IMR-90 (cell line): ENCODE data around the gene TPCN1. TPM values are rescaled to one million over a fixed set of nuclear protein-coding genes. Genes with fewer than 3 reads are reported as not detected.
A peak's percentile ranks its signal among the peaks of the same experiment; 100 is the strongest.

Experiments used
- ATAC-seq: fragments of 200-7000 bp; cut with Tn5 transposase; 2 replicates; pipeline ENCODE4 v1.9.1; 2020; ENCODE audit warnings: low read depth, mild to moderate bottlenecking, moderate library complexity
- BruUV-seq: library from RNA; stranded (reverse); fragments of 400-500 nt; replicated peaks from 2 replicates; lab custom pipeline; 2021; lab: Mats Ljungman, UMichigan
- CTCF ChIA-PET: fragments of 300-600 bp; formaldehyde crosslinking; extraction: SDS; loops from one replicate; lab custom pipeline; 2021; ENCODE audit warnings: antibody characterized with exemption; lab: Yijun Ruan, JAX
- POLR2A ChIA-PET: fragments of 300-600 bp; sonication (Branson Sonifier 250); formaldehyde crosslinking; loops from one replicate; lab custom pipeline; 2022; ENCODE audit warnings: antibody characterized with exemption; ENCODE audit not compliant: unreplicated experiment; lab: Charles Lee
- DNase-seq: peaks from one replicate; pipeline ENCODE4 v3.0.0; 2013
- H2AFZ ChIP-seq: replicated peaks from 2 replicates; pipeline ENCODE3; 2013; ENCODE audit warnings: low read length, mild to moderate bottlenecking; ENCODE audit not compliant: poor library complexity
- H2AK5ac ChIP-seq: 2 replicates; pipeline ENCODE4 v1.6.1; 2013; ENCODE audit warnings: low read depth, low read length, inconsistent platforms
- H2AK9ac ChIP-seq: replicated peaks from 2 replicates; pipeline ENCODE3; 2013; ENCODE audit warnings: mild to moderate bottlenecking, low read depth, low read length, moderate library complexity; ENCODE audit not compliant: poor library complexity
- H2BK120ac ChIP-seq: 2 replicates; pipeline ENCODE4 v1.6.1; 2013; ENCODE audit warnings: low read depth, low read length, inconsistent platforms
- H2BK15ac ChIP-seq: 3 replicates; pipeline ENCODE4 v1.6.1; 2013; ENCODE audit warnings: low read depth, low read length, inconsistent platforms
- H2BK20ac ChIP-seq: 2 replicates; pipeline ENCODE4 v1.6.1; 2013; ENCODE audit warnings: low read depth, mild to moderate bottlenecking, inconsistent platforms, low read length, moderate library complexity
- H2BK5ac ChIP-seq: 2 replicates; pipeline ENCODE4 v1.6.1; 2013; ENCODE audit warnings: mild to moderate bottlenecking, low read depth, low read length, inconsistent platforms; ENCODE audit not compliant: poor library complexity, severe bottlenecking
- H3K14ac ChIP-seq: replicated peaks from 2 replicates; pipeline ENCODE4 v1.6.1; 2013; ENCODE audit warnings: low read depth, low read length, inconsistent platforms
- H3K18ac ChIP-seq: 2 replicates; pipeline ENCODE4 v1.6.1; 2013; ENCODE audit warnings: low read depth, low read length, control low read depth
- H3K23ac ChIP-seq: 2 replicates; pipeline ENCODE4 v1.6.1; 2013; ENCODE audit warnings: low read depth, low read length, inconsistent platforms
- H3K27ac ChIP-seq: 2 replicates; pipeline ENCODE4 v1.5.1; 2013; ENCODE audit warnings: mild to moderate bottlenecking, control low read depth, low read length; ENCODE audit not compliant: insufficient read depth
- H3K27me3 ChIP-seq: 2 replicates; pipeline ENCODE4 v1.6.1; 2013; ENCODE audit warnings: low read length; ENCODE audit not compliant: control insufficient read depth, insufficient read depth
- H3K36me3 ChIP-seq: 2 replicates; pipeline ENCODE4 v1.6.1; 2013; ENCODE audit warnings: low read length, mixed read lengths; ENCODE audit not compliant: control insufficient read depth, insufficient read depth
- H3K4ac ChIP-seq: 2 replicates; pipeline ENCODE4 v1.6.1; 2013; ENCODE audit warnings: low read depth, low read length, inconsistent platforms
- H3K4me1 ChIP-seq: 2 replicates; pipeline ENCODE4 v1.6.1; 2013; ENCODE audit warnings: low read length, mixed read lengths; ENCODE audit not compliant: control insufficient read depth, insufficient read depth
- H3K4me2 ChIP-seq: 2 replicates; pipeline ENCODE4 v1.6.1; 2013; ENCODE audit warnings: low read depth, mild to moderate bottlenecking, control low read depth, low read length, moderate library complexity
- H3K4me3 ChIP-seq: 2 replicates; pipeline ENCODE4 v1.5.1; 2013; ENCODE audit warnings: low read depth, mild to moderate bottlenecking, control low read depth, low read length, moderate library complexity; ENCODE audit not compliant: insufficient read depth
- H3K56ac ChIP-seq: 2 replicates; pipeline ENCODE4 v1.6.1; 2013; ENCODE audit warnings: low read length, inconsistent platforms; ENCODE audit not compliant: insufficient read depth; ENCODE audit errors: extremely low read depth
- H3K79me1 ChIP-seq, 2 experiments: 2 replicates each; pipeline ENCODE4 v1.6.1; 2013; ENCODE audit warnings: low read length in 2 of 2, inconsistent platforms in 1 of 2, low read depth in 1 of 2
- H3K9ac ChIP-seq: 2 replicates; pipeline ENCODE4 v1.6.1; 2013; ENCODE audit warnings: low read depth, low read length, control low read depth
- H3K9me1 ChIP-seq: 2 replicates; pipeline ENCODE4 v1.6.1; 2013; ENCODE audit warnings: low read length, inconsistent platforms; ENCODE audit not compliant: insufficient read depth
- H3K9me3 ChIP-seq: 2 replicates; pipeline ENCODE4 v1.6.1; 2013; ENCODE audit warnings: low read length; ENCODE audit not compliant: control insufficient read depth, insufficient read depth
- H4K20me1 ChIP-seq: 2 replicates; pipeline ENCODE4 v1.6.1; 2013; ENCODE audit warnings: low read length, inconsistent platforms; ENCODE audit not compliant: insufficient read depth
- H4K5ac ChIP-seq: 2 replicates; pipeline ENCODE4 v1.6.1; 2013; ENCODE audit warnings: mild to moderate bottlenecking, low read depth, low read length, control low read depth
- H4K8ac ChIP-seq, 2 experiments: 2 replicates each; pipeline ENCODE4 v1.6.1; 2013; ENCODE audit warnings: low read depth in 2 of 2, low read length in 2 of 2, control low read depth in 1 of 2, inconsistent platforms in 1 of 2
- H4K91ac ChIP-seq: 2 replicates; pipeline ENCODE4 v1.6.1; 2013; ENCODE audit warnings: low read depth, low read length, inconsistent platforms; ENCODE audit not compliant: insufficient read depth
- CEBPB ChIP-seq: IDR thresholded peaks from 2 replicates; pipeline ENCODE4 v1.6.1; 2012; ENCODE audit warnings: low read depth, low read length, improper control_type of control experiment
- MXI1 ChIP-seq: IDR thresholded peaks from 2 replicates; pipeline ENCODE4 v1.6.1; 2012; ENCODE audit warnings: low read depth, mild to moderate bottlenecking, low read length, moderate library complexity, borderline replicate concordance
- RAD21 ChIP-seq: IDR thresholded peaks from 2 replicates; pipeline ENCODE4 v1.6.1; 2012; ENCODE audit warnings: low read length, improper control_type of control experiment
- RCOR1 ChIP-seq: IDR thresholded peaks from 2 replicates; pipeline ENCODE4 v1.6.1; 2012; ENCODE audit warnings: mild to moderate bottlenecking, low read length, improper control_type of control experiment; ENCODE audit not compliant: insufficient replicate concordance
- RFX5 ChIP-seq: IDR thresholded peaks from 2 replicates; pipeline ENCODE4 v1.8.0; 2012; ENCODE audit warnings: low read depth, mild to moderate bottlenecking, low read length, moderate library complexity
- WGBS, 2 experiments: methylation state at CpG; one replicate each; pipeline versions ENCODE4 v1.1.5 to v1.1.7; 2013; ENCODE audit warnings: missing lambda C conversion rate in 2 of 2; ENCODE audit not compliant: insufficient read length in 1 of 2; ENCODE audit errors: extremely low coverage in 2 of 2; 5-methylcytosine and 5-hydroxymethylcytosine counted together
- dilution Hi-C: fragments of 300-500 bp; cut with HindIII; formaldehyde crosslinking; loops from one replicate; pipeline ENCODE4 v1.14.3; 2018; ENCODE audit warnings: low sequenced_read_pairs; ENCODE audit not compliant: unreplicated experiment
- in situ Hi-C: fragments of 300-500 bp; cut with MboI; formaldehyde crosslinking; loops from 3 replicates; pipeline ENCODE4 v1.14.3; 2019; ENCODE audit warnings: low sequenced_read_pairs, inconsistent platforms, mixed read lengths
- intact Hi-C: fragments of 100-400 bp; cut with micrococcal nuclease; formaldehyde crosslinking; loops from 2 replicates; pipeline ENCODE4 v1.10.0; 2022
- polyA plus RNA-seq, 3 experiments: library from polyadenylated mRNA; depleted of rRNA; stranded (reverse); fragments of >200 nt; gene quantifications; 2 replicates each; pipeline ENCODE4 v1.2.3, GENCODE V29; 2012; ENCODE audit warnings: low replicate concordance in 1 of 3
- total RNA-seq: library from RNA; depleted of rRNA; stranded (reverse); fragments of >200 nt; gene quantifications from 2 replicates; pipeline ENCODE4 v1.2.3, GENCODE V29; 2012

Gene TPCN1
- total and polyA plus RNA-seq, 2 of the 4 experiments (the other 2 are of a cell fraction), result 2.0 to 13.2 TPM

GRCh38 chr12:113270709-113271009, 49.4 kb downstream of the TPCN1 start:
- DNase-seq (no peak), ATAC-seq (no peak)
- intact Hi-C loops, result no loop called here
- no peak overlapping the region for H3K56ac ChIP-seq
- H4K5ac ChIP-seq, result no peak overlapping the region
- H3K4me2 ChIP-seq, result no peak overlapping the region
- H3K27ac ChIP-seq, result no peak overlapping the region
- H3K4me3 ChIP-seq, result no peak overlapping the region
- no peak overlapping the region for H3K18ac ChIP-seq
- no peaks in the 10 kb centered on the region for H3K9me3 ChIP-seq
- H2AK5ac ChIP-seq, result 0 out of 2 replicates have a peak overlapping the region, but pooled peaks have one; percentile 76
- no peak overlapping the region for H2AFZ ChIP-seq
- dilution Hi-C loops, result no loop called here
- H2AK9ac ChIP-seq, result no peak overlapping the region
- H3K9ac ChIP-seq, result no peak overlapping the region
- H3K27me3 ChIP-seq, result no peaks in the 10 kb centered on the region
- peaks cover 9% of the 10 kb centered on the region; the same call in 1 of the 2 replicates for H3K36me3 ChIP-seq
- no peak overlapping the region for H2BK120ac ChIP-seq
- no peak overlapping the region for H3K14ac ChIP-seq
- no peak overlapping the region for H3K23ac ChIP-seq
- BruUV-seq, result no TSS peak
- in situ Hi-C loops, result no loop called here
- H3K9me1 ChIP-seq, result peaks cover 28% of the 10 kb centered on the region
- peaks cover 14% of the 10 kb centered on the region for H3K4me1 ChIP-seq
- no peak for TF ChIP-seq CEBPB
- no peak for TF ChIP-seq RFX5
- no peak for TF ChIP-seq MXI1
- no peak for TF ChIP-seq RAD21
- no peak for TF ChIP-seq RCOR1
- no peak overlapping the region for H2BK15ac ChIP-seq
- no peak overlapping the region for H4K91ac ChIP-seq
- H3K4ac ChIP-seq, result no peak overlapping the region
- POLR2A ChIA-PET, result no interaction called here
- H2BK5ac ChIP-seq, result no peak overlapping the region
- no peaks in the 10 kb centered on the region for H4K20me1 ChIP-seq
- no peak overlapping the region for H2BK20ac ChIP-seq
- CTCF ChIA-PET, result no interaction called here
- no peaks in the 10 kb centered on the region for H3K79me1 ChIP-seq
- WGBS, 2 experiments, result no CpG with 5 or more reads among the region's 11 CpGs
- no peak overlapping the region for H4K8ac ChIP-seq
